ENCODE data around the gene CDC73.

GRCh38 chr1:193121616-193122593 lies at the start of gene CDC73:
- peak; percentile 98 for TF ChIP-seq POLR2A (IDR thresholded peaks at IDR 0.05; ENCODE audit: low read length)
- no peak for TF ChIP-seq GATA1 (IDR thresholded peaks at IDR 0.05; ENCODE audit: low read depth, low read length)

Measured in erythroblast (primary cell).